Activated CD4-positive, CD25-positive, alpha-beta regulatory T cell treated with anti-CD3 and anti-CD28 coated beads, Interleukin-2, amount 50 U/mL, for 72 hours (primary cell): Measurements from ENCODE around the gene CD300A.

ENCODE experiments used
- DNase-seq: peaks from one replicate; pipeline ENCODE4 v3.0.0; 2021

CD300A gene

GRCh38 chr17:74441537-74441936 is 24.9 kb upstream of the CD300A start:
- no peak for DNase-seq

- DNase-seq = no peak
Observed at GRCh38 chr17:74442291-74442669, 24.2 kb upstream of the CD300A start.

GRCh38 chr17:74442670-74443515 is 23.5 kb upstream of the CD300A start:
- DNase-seq = no peak

GRCh38 chr17:74443516-74444296 is 22.7 kb upstream of the CD300A start:
- DNase-seq = no peak

GRCh38 chr17:74444406-74444805 is 22.0 kb upstream of the CD300A start:
- no peak for DNase-seq

GRCh38 chr17:74445158-74445557 is 21.3 kb upstream of the CD300A start:
- no peak for DNase-seq

- no peak for DNase-seq
Observed at GRCh38 chr17:74446551-74447500, 19.6 kb upstream of the CD300A start.

GRCh38 chr17:74447628-74448159 is 18.7 kb upstream of the CD300A start:
- DNase-seq = no peak

GRCh38 chr17:74448756-74449155 is 17.7 kb upstream of the CD300A start:
- no peak for DNase-seq

- DNase-seq = no peak
Observed at GRCh38 chr17:74449306-74449705, 17.1 kb upstream of the CD300A start.

- no peak for DNase-seq
Observed at GRCh38 chr17:74449773-74450172, 16.7 kb upstream of the CD300A start.

GRCh38 chr17:74450231-74450630 is 16.2 kb upstream of the CD300A start:
- no peak for DNase-seq

GRCh38 chr17:74450925-74451403 is 15.5 kb upstream of the CD300A start:
- no peak for DNase-seq

GRCh38 chr17:74451557-74451956 is 14.9 kb upstream of the CD300A start:
- DNase-seq = no peak

- no peak for DNase-seq
Observed at GRCh38 chr17:74452033-74452840, 14.2 kb upstream of the CD300A start.

GRCh38 chr17:74452841-74453661 is 13.4 kb upstream of the CD300A start:
- no peak for DNase-seq

GRCh38 chr17:74453665-74454196 is 12.7 kb upstream of the CD300A start:
- no peak for DNase-seq

GRCh38 chr17:74454197-74455024 is 12.0 kb upstream of the CD300A start:
- peak; percentile 60 for DNase-seq

- no peak for DNase-seq
Observed at GRCh38 chr17:74455025-74455545, 11.3 kb upstream of the CD300A start.
